Gastrocnemius medialis (tissue), 4 donors: Measurements from ENCODE around the gene ATF6.

Experiments used
- CTCF ChIP-seq, 5 experiments: fragments of 450-650 bp in 3 of 5; fragments of 200-600 bp in 2 of 5; sonication (generic) in 2 of 5; IDR thresholded peaks in 4 of 5; conservative IDR thresholded peaks in 1 of 5; 1 replicate in 4 of 5; 2 replicates in 1 of 5; pipeline ENCODE4 v1.5.1; 2016 to 2019; ENCODE audit warnings: antibody characterized with exemption in 5 of 5, mild to moderate bottlenecking in 3 of 5, moderate library complexity in 3 of 5
- POLR2A ChIP-seq, 2 donors: fragments of 450-650 bp; IDR thresholded peaks; one replicate each; pipeline ENCODE4 v1.6.1; 2017; ENCODE audit warnings: antibody characterized with exemption in 2 of 2, mild to moderate bottlenecking in 2 of 2, moderate library complexity in 2 of 2

- TF ChIP-seq CTCF (IDR thresholded peaks at IDR 0.05 in 4 of 5, conservative IDR thresholded peaks at IDR 0.05 in 1 of 5): no peak
- no peak for TF ChIP-seq POLR2A (IDR thresholded peaks at IDR 0.05)
Observed at GRCh38 chr1:161866241-161866640, 100.1 kb downstream of the ATF6 start.
